ENCODE data around the gene C22orf23. TPM values are rescaled to one million over a fixed set of nuclear protein-coding genes. Genes with fewer than 3 reads are reported as not detected.

The C22orf23 gene
- polyA plus RNA-seq, 1 of the 3 experiments (the other 2 are of a cell fraction) = 0.33 TPM

DNA sequence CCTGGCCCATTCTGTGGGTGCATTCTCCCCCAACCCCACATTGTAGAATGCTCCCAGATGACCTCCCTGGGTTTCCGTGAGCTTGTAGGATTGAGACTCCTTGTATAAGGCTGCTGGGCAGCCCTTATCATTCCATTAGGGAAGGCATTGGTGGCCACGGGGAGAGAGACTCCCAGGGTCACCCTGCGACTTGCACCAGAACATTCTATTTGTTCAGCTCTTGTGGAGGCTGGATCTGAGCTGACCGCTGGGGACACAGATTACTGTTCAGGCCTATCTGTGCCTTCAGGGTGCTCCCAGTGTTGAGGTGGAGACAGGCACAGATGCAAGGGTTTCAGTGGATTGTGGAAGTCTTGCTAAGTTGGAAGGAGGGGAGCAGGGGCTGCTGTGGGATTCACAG is 29.5 kb downstream of the C22orf23 start:
- no peaks in the 10 kb centered on the region for H4K20me1 ChIP-seq (ENCODE audit: insufficient read depth)
- H3F3A ChIP-seq (replicated peaks; ENCODE audit: insufficient read depth) = peaks cover 5% of the 10 kb centered on the region
- 97% methylated on average over 4 of the region's 4 CpGs for WGBS (ENCODE audit: low lambda C conversion rate)
- DNase-seq = peak; percentile 25
- H3K79me2 ChIP-seq (ENCODE audit: insufficient read depth) = no peaks in the 10 kb centered on the region; the same call in 1 of the 2 replicates
- H3K4me1 ChIP-seq (ENCODE audit: control insufficient read depth in 1 of 2, insufficient read depth in 2 of 2, low read depth in 1 of 2, low read length in 1 of 2) = no peaks in the 10 kb centered on the region
- H3K4me3 ChIP-seq (ENCODE audit: low read depth in 2 of 2, low read length in 1 of 2) = no peak overlapping the region
- ChIA-PET POLR2A (no interaction called here), CTCF (interaction anchor here (3.1 kb wide), 1 partner anchor 10 kb away, joined by 10 read pairs; no protein-coding TSS in a partner anchor)
- H3K9ac ChIP-seq = no peak overlapping the region
- peaks cover 25 to 38% of the 10 kb centered on the region in 2 experiments for H3K36me3 ChIP-seq (replicated peaks in 1 of 2; ENCODE audit: control insufficient read depth in 1 of 2, insufficient read depth in 2 of 2, low read length in 1 of 2)
- H3K9me2 ChIP-seq = no peaks in the 10 kb centered on the region
- H2AFZ ChIP-seq (ENCODE audit: low read depth) = no peak overlapping the region
- H3K27ac ChIP-seq (ENCODE audit: low read depth in 2 of 2, low read length in 1 of 2) = no peak overlapping the region
- no peaks in the 10 kb centered on the region for H3K27me3 ChIP-seq (ENCODE audit: insufficient read depth)
- no peaks in the 10 kb centered on the region for H3K9me3 ChIP-seq
- H3K4me2 ChIP-seq = no peak overlapping the region
- no peak for TF ChIP-seq NRF1 (IDR thresholded peaks at IDR 0.05; ENCODE audit: low read depth, low read length)
- TF ChIP-seq, protein P1, sequence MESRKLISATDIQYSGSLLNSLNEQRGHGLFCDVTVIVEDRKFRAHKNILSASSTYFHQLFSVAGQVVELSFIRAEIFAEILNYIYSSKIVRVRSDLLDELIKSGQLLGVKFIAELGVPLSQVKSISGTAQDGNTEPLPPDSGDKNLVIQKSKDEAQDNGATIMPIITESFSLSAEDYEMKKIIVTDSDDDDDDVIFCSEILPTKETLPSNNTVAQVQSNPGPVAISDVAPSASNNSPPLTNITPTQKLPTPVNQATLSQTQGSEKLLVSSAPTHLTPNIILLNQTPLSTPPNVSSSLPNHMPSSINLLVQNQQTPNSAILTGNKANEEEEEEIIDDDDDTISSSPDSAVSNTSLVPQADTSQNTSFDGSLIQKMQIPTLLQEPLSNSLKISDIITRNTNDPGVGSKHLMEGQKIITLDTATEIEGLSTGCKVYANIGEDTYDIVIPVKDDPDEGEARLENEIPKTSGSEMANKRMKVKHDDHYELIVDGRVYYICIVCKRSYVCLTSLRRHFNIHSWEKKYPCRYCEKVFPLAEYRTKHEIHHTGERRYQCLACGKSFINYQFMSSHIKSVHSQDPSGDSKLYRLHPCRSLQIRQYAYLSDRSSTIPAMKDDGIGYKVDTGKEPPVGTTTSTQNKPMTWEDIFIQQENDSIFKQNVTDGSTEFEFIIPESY (IDR thresholded peaks at IDR 0.05; ENCODE audit: borderline replicate concordance, low read depth) = no peak
- TF ChIP-seq, protein P2, sequence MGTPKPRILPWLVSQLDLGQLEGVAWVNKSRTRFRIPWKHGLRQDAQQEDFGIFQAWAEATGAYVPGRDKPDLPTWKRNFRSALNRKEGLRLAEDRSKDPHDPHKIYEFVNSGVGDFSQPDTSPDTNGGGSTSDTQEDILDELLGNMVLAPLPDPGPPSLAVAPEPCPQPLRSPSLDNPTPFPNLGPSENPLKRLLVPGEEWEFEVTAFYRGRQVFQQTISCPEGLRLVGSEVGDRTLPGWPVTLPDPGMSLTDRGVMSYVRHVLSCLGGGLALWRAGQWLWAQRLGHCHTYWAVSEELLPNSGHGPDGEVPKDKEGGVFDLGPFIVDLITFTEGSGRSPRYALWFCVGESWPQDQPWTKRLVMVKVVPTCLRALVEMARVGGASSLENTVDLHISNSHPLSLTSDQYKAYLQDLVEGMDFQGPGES (IDR thresholded peaks at IDR 0.05; ENCODE audit: low read depth, low read length) = no peak
- no peak for TF ChIP-seq JUND (IDR thresholded peaks at IDR 0.05)
- no peak for TF ChIP-seq POLR2AphosphoS5 (IDR thresholded peaks at IDR 0.05; ENCODE audit: low read depth, low read length)
- no peak for TF ChIP-seq MEF2A (IDR thresholded peaks at IDR 0.05; ENCODE audit: borderline replicate concordance, low read depth)
- TF ChIP-seq USF2 (IDR thresholded peaks at IDR 0.05; ENCODE audit: borderline replicate concordance, low read depth, low read length) = no peak
- TF ChIP-seq CHD2 (IDR thresholded peaks at IDR 0.05; ENCODE audit: low read length, partially characterized antibody) = no peak
- no peak for TF ChIP-seq SIN3A (IDR thresholded peaks at IDR 0.05; ENCODE audit: borderline replicate concordance, low read depth, low read length)
- TF ChIP-seq TAF1 (IDR thresholded peaks at IDR 0.05; ENCODE audit: borderline replicate concordance, low read depth, low read length) = no peak
- no peak for TF ChIP-seq RXRA (IDR thresholded peaks at IDR 0.05; ENCODE audit: borderline replicate concordance, low read depth)
- no peak for TF ChIP-seq EP300 (IDR thresholded peaks at IDR 0.05; ENCODE audit: borderline replicate concordance in 1 of 2, low read depth in 1 of 2, low read length in 1 of 2)
- TF ChIP-seq TCF12 (IDR thresholded peaks at IDR 0.05) = no peak
- TF ChIP-seq, protein P3, sequence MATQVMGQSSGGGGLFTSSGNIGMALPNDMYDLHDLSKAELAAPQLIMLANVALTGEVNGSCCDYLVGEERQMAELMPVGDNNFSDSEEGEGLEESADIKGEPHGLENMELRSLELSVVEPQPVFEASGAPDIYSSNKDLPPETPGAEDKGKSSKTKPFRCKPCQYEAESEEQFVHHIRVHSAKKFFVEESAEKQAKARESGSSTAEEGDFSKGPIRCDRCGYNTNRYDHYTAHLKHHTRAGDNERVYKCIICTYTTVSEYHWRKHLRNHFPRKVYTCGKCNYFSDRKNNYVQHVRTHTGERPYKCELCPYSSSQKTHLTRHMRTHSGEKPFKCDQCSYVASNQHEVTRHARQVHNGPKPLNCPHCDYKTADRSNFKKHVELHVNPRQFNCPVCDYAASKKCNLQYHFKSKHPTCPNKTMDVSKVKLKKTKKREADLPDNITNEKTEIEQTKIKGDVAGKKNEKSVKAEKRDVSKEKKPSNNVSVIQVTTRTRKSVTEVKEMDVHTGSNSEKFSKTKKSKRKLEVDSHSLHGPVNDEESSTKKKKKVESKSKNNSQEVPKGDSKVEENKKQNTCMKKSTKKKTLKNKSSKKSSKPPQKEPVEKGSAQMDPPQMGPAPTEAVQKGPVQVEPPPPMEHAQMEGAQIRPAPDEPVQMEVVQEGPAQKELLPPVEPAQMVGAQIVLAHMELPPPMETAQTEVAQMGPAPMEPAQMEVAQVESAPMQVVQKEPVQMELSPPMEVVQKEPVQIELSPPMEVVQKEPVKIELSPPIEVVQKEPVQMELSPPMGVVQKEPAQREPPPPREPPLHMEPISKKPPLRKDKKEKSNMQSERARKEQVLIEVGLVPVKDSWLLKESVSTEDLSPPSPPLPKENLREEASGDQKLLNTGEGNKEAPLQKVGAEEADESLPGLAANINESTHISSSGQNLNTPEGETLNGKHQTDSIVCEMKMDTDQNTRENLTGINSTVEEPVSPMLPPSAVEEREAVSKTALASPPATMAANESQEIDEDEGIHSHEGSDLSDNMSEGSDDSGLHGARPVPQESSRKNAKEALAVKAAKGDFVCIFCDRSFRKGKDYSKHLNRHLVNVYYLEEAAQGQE (IDR thresholded peaks at IDR 0.05; ENCODE audit: low read depth, low read length) = no peak
- TF ChIP-seq MAX (IDR thresholded peaks at IDR 0.05; ENCODE audit: low read depth) = no peak
- TF ChIP-seq RFX5 (IDR thresholded peaks at IDR 0.05; ENCODE audit: low read length) = no peak
- TF ChIP-seq YY1 (IDR thresholded peaks at IDR 0.05; ENCODE audit: low read depth) = no peak
- TF ChIP-seq, protein P4, sequence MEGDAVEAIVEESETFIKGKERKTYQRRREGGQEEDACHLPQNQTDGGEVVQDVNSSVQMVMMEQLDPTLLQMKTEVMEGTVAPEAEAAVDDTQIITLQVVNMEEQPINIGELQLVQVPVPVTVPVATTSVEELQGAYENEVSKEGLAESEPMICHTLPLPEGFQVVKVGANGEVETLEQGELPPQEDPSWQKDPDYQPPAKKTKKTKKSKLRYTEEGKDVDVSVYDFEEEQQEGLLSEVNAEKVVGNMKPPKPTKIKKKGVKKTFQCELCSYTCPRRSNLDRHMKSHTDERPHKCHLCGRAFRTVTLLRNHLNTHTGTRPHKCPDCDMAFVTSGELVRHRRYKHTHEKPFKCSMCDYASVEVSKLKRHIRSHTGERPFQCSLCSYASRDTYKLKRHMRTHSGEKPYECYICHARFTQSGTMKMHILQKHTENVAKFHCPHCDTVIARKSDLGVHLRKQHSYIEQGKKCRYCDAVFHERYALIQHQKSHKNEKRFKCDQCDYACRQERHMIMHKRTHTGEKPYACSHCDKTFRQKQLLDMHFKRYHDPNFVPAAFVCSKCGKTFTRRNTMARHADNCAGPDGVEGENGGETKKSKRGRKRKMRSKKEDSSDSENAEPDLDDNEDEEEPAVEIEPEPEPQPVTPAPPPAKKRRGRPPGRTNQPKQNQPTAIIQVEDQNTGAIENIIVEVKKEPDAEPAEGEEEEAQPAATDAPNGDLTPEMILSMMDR (IDR thresholded peaks at IDR 0.05) = no peak
